H1 (cell line): ENCODE data around the gene MSTN.

ENCODE experiments used
- BACH1 ChIP-seq: IDR thresholded peaks from 2 replicates; pipeline ENCODE4 v1.6.1; 2012; ENCODE audit warnings: low read length, improper control_type of control experiment
- CHD1 ChIP-seq: IDR thresholded peaks from 2 replicates; pipeline ENCODE4 v1.6.1; 2012; ENCODE audit warnings: low read depth, low read length, improper control_type of control experiment
- EP300 ChIP-seq, 2 experiments: IDR thresholded peaks; 1 replicate in 1 of 2; 2 replicates in 1 of 2; pipeline ENCODE4 v1.6.1; 2011 to 2012; ENCODE audit warnings: low read depth in 2 of 2, low read length in 2 of 2, mild to moderate bottlenecking in 2 of 2, borderline replicate concordance in 1 of 2, inconsistent platforms in 1 of 2, moderate library complexity in 1 of 2
- EZH2 ChIP-seq: fragments of 200-600 bp; sonication (generic); IDR thresholded peaks from 2 replicates; pipeline ENCODE4 v1.7.1; 2012; ENCODE audit warnings: low read depth, mild to moderate bottlenecking, moderate library complexity, low read length, inconsistent platforms; ENCODE audit not compliant: severe bottlenecking
- FOSL1 ChIP-seq: IDR thresholded peaks from 2 replicates; pipeline ENCODE4 v1.6.1; 2011; ENCODE audit warnings: mild to moderate bottlenecking, low read depth, low read length, moderate library complexity; ENCODE audit not compliant: insufficient read depth
- HDAC6 ChIP-seq: IDR thresholded peaks from one replicate; pipeline ENCODE4 v1.7.1; 2012; ENCODE audit warnings: low read depth, mild to moderate bottlenecking, inconsistent platforms, low read length, moderate library complexity
- RAD21 ChIP-seq, 2 experiments: IDR thresholded peaks in 1 of 2; conservative IDR thresholded peaks in 1 of 2; 2 replicates each; pipeline ENCODE4 v1.6.1; 2011; ENCODE audit warnings: low read depth in 2 of 2, low read length in 2 of 2, improper control_type of control experiment in 1 of 2, inconsistent platforms in 1 of 2, mild to moderate bottlenecking in 1 of 2, moderate library complexity in 1 of 2
- SIX5 ChIP-seq: IDR thresholded peaks from 2 replicates; pipeline ENCODE4 v1.6.1; 2011; ENCODE audit warnings: mild to moderate bottlenecking, low read depth, low read length
- SP2 ChIP-seq: IDR thresholded peaks from 2 replicates; pipeline ENCODE4 v1.6.1; 2012; ENCODE audit warnings: mild to moderate bottlenecking, low read length, inconsistent platforms
- TCF12 ChIP-seq: IDR thresholded peaks from 2 replicates; pipeline ENCODE4 v1.6.1; 2011; ENCODE audit warnings: low read depth, mild to moderate bottlenecking, low read length
- TF ChIP-seq, protein P1 (sequence below), 3 experiments: IDR thresholded peaks; 1 replicate in 2 of 3; 2 replicates in 1 of 3; pipeline versions ENCODE4 v1.5.1 to v1.6.1; 2011; ENCODE audit warnings: low read length in 3 of 3, mild to moderate bottlenecking in 3 of 3, inconsistent platforms in 2 of 3, low read depth in 1 of 3, moderate library complexity in 1 of 3; ENCODE audit not compliant: insufficient read depth in 1 of 3; ENCODE audit errors: control extremely low read depth in 1 of 3
- TF ChIP-seq, protein P2 (sequence below): IDR thresholded peaks from 2 replicates; pipeline ENCODE4 v1.6.1; 2011; ENCODE audit warnings: low read length, improper control_type of control experiment
- TF ChIP-seq, protein P3 (sequence below): IDR thresholded peaks from 2 replicates; pipeline ENCODE4 v1.6.1; 2011; ENCODE audit warnings: low read depth, mild to moderate bottlenecking, low read length; ENCODE audit not compliant: insufficient read depth

DNA sequence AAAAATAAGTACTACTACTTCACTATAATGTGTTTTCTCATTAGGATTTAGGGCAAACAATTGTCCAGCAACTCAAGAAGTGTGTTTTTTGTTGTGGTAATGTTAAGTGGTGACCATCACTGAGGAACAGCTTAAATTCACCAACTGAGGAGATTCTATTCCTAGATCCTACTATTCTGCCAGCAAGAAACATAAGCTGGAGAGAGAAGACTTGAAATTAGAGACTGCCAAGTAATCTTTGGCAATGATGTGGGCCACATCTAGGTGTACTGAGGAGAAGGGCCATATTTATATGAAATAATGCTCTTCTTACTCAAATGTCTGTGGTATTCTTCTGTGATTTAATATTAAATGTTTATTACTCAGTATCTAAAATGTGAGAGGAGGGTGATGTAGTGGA lies 44.3 kb upstream of the MSTN start:
- TF ChIP-seq RAD21 (IDR thresholded peaks at IDR 0.05 in 1 of 2, conservative IDR thresholded peaks at IDR 0.05 in 1 of 2; ENCODE audit: low read depth in 2 of 2, low read length in 2 of 2) (no peak), EZH2 (no peak), SP2 (no peak), BACH1 (no peak), CHD1 (no peak), HDAC6 (no peak), EP300 (IDR thresholded peaks at IDR 0.05; ENCODE audit: borderline replicate concordance in 1 of 2, low read depth in 2 of 2, low read length in 2 of 2) (no peak), FOSL1 (no peak), TCF12 (no peak), SIX5 (no peak)
- TF ChIP-seq, protein P1, sequence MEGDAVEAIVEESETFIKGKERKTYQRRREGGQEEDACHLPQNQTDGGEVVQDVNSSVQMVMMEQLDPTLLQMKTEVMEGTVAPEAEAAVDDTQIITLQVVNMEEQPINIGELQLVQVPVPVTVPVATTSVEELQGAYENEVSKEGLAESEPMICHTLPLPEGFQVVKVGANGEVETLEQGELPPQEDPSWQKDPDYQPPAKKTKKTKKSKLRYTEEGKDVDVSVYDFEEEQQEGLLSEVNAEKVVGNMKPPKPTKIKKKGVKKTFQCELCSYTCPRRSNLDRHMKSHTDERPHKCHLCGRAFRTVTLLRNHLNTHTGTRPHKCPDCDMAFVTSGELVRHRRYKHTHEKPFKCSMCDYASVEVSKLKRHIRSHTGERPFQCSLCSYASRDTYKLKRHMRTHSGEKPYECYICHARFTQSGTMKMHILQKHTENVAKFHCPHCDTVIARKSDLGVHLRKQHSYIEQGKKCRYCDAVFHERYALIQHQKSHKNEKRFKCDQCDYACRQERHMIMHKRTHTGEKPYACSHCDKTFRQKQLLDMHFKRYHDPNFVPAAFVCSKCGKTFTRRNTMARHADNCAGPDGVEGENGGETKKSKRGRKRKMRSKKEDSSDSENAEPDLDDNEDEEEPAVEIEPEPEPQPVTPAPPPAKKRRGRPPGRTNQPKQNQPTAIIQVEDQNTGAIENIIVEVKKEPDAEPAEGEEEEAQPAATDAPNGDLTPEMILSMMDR (IDR thresholded peaks at IDR 0.05; ENCODE audit: control extremely low read depth in 1 of 3, insufficient read depth in 1 of 3, low read depth in 1 of 3, low read length in 3 of 3): no peak
- TF ChIP-seq, protein P2, sequence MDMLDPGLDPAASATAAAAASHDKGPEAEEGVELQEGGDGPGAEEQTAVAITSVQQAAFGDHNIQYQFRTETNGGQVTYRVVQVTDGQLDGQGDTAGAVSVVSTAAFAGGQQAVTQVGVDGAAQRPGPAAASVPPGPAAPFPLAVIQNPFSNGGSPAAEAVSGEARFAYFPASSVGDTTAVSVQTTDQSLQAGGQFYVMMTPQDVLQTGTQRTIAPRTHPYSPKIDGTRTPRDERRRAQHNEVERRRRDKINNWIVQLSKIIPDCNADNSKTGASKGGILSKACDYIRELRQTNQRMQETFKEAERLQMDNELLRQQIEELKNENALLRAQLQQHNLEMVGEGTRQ: no peak
- TF ChIP-seq, protein P3, sequence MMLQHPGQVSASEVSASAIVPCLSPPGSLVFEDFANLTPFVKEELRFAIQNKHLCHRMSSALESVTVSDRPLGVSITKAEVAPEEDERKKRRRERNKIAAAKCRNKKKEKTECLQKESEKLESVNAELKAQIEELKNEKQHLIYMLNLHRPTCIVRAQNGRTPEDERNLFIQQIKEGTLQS: no peak
